Gastrocnemius medialis (tissue), 4 donors: ENCODE data around the gene LRMDA.

Experiments used
- POLR2A ChIP-seq, 2 donors: fragments of 450-650 bp; IDR thresholded peaks; one replicate each; pipeline ENCODE4 v1.6.1; 2017; ENCODE audit warnings: antibody characterized with exemption in 2 of 2, mild to moderate bottlenecking in 2 of 2, moderate library complexity in 2 of 2
- TF ChIP-seq, protein P1 (sequence below), 5 experiments: fragments of 450-650 bp in 3 of 5; fragments of 200-600 bp in 2 of 5; sonication (generic) in 2 of 5; IDR thresholded peaks in 4 of 5; conservative IDR thresholded peaks in 1 of 5; 1 replicate in 4 of 5; 2 replicates in 1 of 5; pipeline ENCODE4 v1.5.1; 2016 to 2019; ENCODE audit warnings: antibody characterized with exemption in 5 of 5, mild to moderate bottlenecking in 3 of 5, moderate library complexity in 3 of 5

DNA sequence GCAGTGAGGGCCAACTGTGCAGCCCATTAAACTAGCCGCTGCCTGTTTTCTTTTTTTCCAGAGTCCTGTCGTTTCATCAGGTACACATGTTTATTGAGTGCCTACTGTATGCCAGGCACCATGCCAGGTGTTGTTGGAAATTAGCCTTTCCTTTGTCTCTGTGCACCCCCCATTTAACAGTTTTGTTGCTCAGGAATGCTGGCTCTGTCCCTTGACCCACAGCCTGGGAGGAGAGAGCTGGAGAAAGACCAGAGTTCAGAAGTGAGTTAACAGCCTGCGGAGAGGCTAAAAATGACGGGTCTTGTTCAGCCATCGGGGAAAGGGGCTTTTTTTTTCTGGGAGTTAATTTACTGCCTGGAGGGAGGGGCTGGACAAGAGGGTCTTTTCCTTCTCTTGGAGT, 1.3 kb downstream of the LRMDA start:
- TF ChIP-seq, protein P1, sequence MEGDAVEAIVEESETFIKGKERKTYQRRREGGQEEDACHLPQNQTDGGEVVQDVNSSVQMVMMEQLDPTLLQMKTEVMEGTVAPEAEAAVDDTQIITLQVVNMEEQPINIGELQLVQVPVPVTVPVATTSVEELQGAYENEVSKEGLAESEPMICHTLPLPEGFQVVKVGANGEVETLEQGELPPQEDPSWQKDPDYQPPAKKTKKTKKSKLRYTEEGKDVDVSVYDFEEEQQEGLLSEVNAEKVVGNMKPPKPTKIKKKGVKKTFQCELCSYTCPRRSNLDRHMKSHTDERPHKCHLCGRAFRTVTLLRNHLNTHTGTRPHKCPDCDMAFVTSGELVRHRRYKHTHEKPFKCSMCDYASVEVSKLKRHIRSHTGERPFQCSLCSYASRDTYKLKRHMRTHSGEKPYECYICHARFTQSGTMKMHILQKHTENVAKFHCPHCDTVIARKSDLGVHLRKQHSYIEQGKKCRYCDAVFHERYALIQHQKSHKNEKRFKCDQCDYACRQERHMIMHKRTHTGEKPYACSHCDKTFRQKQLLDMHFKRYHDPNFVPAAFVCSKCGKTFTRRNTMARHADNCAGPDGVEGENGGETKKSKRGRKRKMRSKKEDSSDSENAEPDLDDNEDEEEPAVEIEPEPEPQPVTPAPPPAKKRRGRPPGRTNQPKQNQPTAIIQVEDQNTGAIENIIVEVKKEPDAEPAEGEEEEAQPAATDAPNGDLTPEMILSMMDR (IDR thresholded peaks at IDR 0.05 in 4 of 5, conservative IDR thresholded peaks at IDR 0.05 in 1 of 5): no peak
- no peak for TF ChIP-seq POLR2A (IDR thresholded peaks at IDR 0.05)
